Central memory CD4-positive, alpha-beta T cell (primary cell): ENCODE results near the gene LRRC59.
A peak's percentile ranks its signal among the peaks of the same experiment; 100 is the strongest.
"Not testable (repeated sequence)": the region's sequence is repeated elsewhere in the genome, so short reads cannot be mapped to it uniquely, and the experiment has no call there.

Experiments
- DNase-seq: peaks from one replicate; pipeline ENCODE4 v3.0.0; 2022

The LRRC59 gene

GRCh38 chr17:50345432-50346312 lies 51.7 kb downstream of the LRRC59 start, which contains the start of gene XYLT2:
Gene XYLT2 (plus strand): TSS chr17:50346126. CDS start chr17:50346141, 15 bp downstream.
- peak; percentile 92 for DNase-seq

GRCh38 chr17:50344731-50345365 lies 52.5 kb downstream of the LRRC59 start:
- DNase-seq = no peak

- DNase-seq = no peak
Measured at GRCh38 chr17:50339381-50339780, 57.9 kb downstream of the LRRC59 start.

GRCh38 chr17:50338645-50339044 lies 58.7 kb downstream of the LRRC59 start:
- no peak for DNase-seq

GRCh38 chr17:50337956-50338355 lies 59.4 kb downstream of the LRRC59 start:
- DNase-seq = no peak

GRCh38 chr17:50333291-50334057 lies 63.8 kb downstream of the LRRC59 start:
- DNase-seq = not testable (repeated sequence)

GRCh38 chr17:50332196-50332595 lies 65.1 kb downstream of the LRRC59 start:
- no peak for DNase-seq
